GM23248 (cell line): ENCODE data around the gene LGR6.

ENCODE experiments used
- EZH2 ChIP-seq: fragments of 200-600 bp; sonication (generic); IDR thresholded peaks from 2 replicates; pipeline ENCODE4 v1.6.1; 2018; ENCODE audit warnings: antibody characterized with exemption, mild to moderate bottlenecking; ENCODE audit not compliant: insufficient read depth, poor library complexity, severe bottlenecking
- EZH2phosphoT487 ChIP-seq: fragments of 200-600 bp; sonication (generic); IDR thresholded peaks from 2 replicates; pipeline ENCODE4 v1.6.1; 2018; ENCODE audit warnings: antibody characterized with exemption, moderate library complexity, mild to moderate bottlenecking, low read depth; ENCODE audit not compliant: insufficient read depth

DNA sequence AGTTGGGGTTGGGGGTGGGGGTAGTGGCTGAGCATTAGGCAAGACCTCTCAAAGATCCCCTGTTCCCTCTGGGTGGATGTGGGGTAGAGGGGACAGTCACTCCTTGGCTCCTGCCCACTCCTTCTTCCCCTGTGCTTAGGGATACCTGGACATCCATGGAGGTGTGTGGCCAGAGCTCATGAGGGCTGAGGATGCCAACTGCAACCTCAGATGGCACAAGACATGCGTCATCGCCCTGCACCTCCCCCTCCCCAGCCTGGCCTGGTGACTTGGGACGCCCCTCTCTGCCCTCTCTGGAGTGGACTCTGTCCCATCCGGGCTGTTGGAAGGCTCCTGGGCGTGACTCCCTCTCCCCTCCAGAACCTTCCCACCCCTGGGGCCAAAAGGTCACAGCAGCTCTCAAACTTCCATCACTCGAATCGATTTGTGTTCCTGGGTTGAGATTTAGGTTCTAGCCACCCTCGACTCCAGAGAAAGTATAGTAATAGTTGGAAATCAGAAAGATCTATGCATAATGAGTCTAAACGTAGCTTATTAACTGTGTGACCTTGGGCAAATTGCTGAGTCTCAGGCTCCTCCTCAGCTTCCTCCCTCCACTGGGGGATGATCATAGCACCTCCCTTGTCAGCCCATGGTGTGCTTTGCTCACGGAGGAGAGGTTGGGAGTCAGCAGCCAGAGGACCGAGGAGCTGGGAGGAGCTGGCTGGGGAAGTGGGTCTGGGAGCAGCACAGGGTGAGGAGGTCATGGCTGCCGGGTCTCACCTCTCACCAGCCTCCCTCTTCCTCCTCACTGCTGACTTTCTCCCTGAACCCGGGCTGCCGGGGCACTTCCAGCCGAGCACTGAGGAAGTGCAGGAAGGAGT, 30.9 kb upstream of the LGR6 start:
- TF ChIP-seq EZH2 (no peak), EZH2phosphoT487 (no peak)
